GM10266 (cell line): ENCODE data around the gene SLC35G1.

Experiments used
- DNase-seq: peaks from one replicate; pipeline ENCODE4 v3.0.0; 2012; ENCODE audit errors: extremely low spot score
- TF ChIP-seq, protein P1 (sequence below): IDR thresholded peaks from 2 replicates; pipeline ENCODE4 v1.5.1; 2012; ENCODE audit warnings: mild to moderate bottlenecking, low read depth; ENCODE audit not compliant: control insufficient read depth, insufficient read depth; ENCODE audit errors: missing control alignments

SLC35G1 gene

DNA sequence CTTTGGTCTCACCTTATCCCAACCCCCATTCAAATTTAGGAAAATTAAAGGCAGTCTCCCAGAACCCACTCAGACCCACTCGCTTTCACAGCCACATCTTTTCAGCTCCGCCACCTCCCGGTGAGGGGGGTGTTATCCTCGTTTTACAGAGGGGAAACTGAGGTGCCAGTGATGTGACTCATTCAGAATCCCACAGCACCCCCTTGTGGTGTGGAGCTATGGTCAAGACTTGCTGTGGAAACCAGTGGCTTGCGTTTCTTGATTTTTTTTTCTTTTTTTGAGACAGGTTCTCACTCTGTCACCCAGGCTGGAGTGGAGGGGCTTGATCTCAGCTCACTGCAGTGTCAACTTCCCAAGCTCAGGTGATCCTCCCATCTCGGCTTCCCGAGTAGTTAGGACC lies 27.6 kb downstream of the SLC35G1 start:
- no peak for DNase-seq
- TF ChIP-seq, protein P1, sequence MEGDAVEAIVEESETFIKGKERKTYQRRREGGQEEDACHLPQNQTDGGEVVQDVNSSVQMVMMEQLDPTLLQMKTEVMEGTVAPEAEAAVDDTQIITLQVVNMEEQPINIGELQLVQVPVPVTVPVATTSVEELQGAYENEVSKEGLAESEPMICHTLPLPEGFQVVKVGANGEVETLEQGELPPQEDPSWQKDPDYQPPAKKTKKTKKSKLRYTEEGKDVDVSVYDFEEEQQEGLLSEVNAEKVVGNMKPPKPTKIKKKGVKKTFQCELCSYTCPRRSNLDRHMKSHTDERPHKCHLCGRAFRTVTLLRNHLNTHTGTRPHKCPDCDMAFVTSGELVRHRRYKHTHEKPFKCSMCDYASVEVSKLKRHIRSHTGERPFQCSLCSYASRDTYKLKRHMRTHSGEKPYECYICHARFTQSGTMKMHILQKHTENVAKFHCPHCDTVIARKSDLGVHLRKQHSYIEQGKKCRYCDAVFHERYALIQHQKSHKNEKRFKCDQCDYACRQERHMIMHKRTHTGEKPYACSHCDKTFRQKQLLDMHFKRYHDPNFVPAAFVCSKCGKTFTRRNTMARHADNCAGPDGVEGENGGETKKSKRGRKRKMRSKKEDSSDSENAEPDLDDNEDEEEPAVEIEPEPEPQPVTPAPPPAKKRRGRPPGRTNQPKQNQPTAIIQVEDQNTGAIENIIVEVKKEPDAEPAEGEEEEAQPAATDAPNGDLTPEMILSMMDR = peak; percentile 50

DNA sequence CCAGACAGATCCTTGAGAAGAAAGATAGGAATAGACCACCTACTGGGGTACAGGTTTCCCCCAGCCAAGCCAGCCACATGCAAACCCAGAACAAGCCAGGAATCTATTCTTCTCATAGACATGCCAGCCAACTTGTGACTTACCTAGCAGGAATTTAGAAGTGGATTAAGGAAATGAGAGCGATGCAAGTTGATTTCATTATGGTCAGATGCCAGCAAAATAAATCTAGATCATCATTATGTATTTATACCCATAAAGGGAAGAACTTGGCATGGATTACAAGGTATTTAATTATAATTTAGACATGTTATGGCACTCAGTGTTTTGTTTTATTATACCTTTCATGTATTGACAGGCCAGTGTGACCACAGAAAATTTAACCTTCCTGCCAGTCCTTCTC lies 32.8 kb downstream of the SLC35G1 start:
- TF ChIP-seq, protein P1 = no peak
- DNase-seq = no peak

DNA sequence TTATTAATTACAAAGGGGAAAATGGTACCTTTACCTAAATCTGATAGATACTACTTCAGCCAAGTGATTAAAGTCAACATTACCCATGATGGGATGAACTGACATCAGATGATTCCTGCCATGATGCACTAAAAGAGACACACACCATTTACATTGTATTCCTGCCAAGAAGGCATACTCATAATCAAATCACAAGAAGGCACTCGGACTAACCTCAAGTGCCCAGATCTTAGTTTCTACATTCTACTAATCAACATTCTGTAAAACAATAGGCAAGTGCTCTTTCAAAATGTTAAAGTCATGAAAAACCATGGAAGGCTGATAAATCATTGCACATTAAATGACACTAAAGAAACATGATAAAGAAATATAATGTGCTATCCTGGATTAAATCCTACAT lies 44.4 kb downstream of the SLC35G1 start:
- DNase-seq = no peak
- TF ChIP-seq, protein P1 = no peak

DNA sequence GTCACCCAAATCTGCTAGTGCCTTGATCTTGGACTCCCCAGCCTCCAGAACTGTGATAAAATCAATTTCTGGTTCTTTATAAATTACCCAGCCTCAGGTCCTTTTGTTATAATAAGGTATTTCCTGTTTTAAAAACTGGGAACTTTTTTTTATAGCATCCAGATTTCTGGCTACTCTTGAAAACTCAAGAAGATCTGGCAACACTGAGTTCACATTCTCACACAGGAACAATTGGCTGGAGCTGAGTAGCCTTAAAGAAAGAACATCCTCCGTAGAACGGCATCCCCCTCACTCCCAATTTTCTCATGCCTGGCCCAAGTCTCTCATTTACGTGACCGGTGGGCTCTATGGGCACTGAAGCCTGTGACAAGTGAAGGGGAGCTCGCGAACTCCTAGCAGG lies 47.1 kb downstream of the SLC35G1 start:
- DNase-seq = no peak
- TF ChIP-seq, protein P1 = no peak

DNA sequence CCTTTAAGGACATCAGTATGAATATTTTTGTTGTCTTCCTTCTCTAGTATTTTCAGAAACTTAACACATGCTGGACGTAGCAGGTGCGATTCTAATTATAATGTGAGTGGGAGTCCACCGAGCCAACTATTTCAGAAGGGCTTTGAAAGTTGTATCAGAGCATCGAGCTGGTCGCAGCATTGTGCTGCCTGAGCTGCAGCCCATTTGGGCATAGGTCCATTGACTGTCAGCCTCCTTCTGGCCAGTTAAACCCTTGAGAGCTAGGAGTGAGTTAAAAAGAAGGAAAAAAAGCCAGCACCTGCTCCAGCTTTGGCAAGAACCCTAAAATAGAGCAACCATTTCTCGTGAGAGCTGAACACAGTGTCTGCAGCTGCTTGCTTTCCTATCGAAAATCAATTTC lies 47.8 kb downstream of the SLC35G1 start:
- DNase-seq = no peak
- TF ChIP-seq, protein P1 = no peak

DNA sequence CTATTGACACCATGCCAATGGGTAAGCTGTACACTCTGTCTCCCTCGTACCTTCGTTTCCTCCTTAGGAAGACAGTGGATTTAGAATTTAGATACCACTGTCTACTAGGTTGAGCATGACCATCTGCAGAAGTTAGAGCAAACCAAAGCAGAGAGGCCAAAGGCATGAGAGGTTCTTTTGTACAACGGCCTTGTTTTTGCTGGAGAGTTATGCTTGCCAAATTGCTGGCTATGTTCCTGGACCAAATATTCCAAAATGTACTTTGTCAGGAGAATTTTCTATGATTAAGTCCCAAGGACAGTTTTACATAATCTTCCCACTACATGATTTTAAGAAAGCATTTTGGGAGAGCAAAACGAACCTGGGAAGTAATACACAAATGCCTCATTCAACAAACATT lies 52.0 kb downstream of the SLC35G1 start:
- no peak for DNase-seq
- TF ChIP-seq, protein P1 = no peak

DNA sequence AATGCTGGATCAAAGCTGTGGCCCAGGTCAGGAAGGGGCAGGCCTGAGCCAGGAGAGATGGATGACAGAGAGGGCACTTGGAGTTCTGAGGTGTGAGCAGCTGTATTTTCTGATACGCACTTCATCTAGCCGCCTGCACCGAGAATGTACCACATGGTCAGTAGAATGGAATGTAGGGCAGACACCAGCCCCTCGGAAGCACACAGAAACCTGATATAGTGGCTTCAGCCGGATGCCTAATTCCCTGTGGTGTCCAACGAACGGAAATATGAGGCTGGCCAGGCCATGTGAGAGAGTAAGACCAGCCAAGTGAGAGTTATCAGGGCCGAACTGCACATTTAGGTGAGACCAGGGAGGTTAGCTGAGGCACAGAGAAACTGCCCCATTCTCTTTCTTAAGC lies 53.3 kb downstream of the SLC35G1 start:
- DNase-seq = no peak
- TF ChIP-seq, protein P1 = no peak
